ENCODE measurements around the gene ENTREP1.
A peak's percentile ranks its signal among the peaks of the same experiment; 100 is the strongest.
"Not testable (repeated sequence)": the region's sequence is repeated elsewhere in the genome, so short reads cannot be mapped to it uniquely, and the experiment has no call there.

The ENTREP1 gene

DNA sequence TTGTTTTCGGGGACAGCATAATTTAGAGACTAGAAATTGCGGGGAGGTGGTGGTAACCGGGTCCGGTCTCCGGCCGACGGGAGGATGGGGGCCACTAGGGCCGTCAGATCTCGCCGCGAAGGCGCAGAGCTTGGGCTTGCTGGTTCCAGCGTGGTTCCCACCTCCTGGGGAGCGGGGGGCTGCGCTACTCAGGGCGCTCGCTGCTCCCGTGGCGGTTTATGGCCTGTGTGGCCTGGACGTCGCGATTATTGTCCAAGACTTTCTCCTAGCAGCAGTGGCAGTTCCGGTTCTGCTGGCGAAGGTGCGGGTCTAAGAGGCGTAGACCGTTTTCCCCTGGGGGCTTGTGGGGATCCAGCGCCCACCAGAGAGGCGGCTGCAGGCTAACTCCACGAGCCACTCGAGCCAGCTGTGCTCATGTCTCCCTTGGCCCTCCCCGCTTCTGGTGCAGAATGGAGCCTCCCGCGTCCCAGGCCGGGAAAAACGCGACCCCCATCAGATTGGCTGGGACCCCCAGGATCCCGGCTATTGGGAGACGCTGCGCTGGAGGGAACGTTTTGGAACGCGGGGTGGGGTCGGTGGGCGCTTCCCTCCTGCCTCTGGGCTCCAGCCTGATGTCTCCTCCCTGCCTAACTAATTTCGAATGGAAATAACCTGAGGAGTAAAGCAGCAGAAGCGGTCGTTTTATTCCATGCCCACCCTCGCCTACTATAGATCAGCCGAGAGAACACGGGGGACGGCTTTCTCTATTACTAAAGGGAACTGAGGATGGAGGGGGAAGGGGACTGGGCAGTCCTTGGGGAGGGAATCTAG lies 87.1 kb downstream of the ENTREP1 start:
- no peak for DNase-seq (ENCODE audit: low read depth in 2 of 2)

DNA sequence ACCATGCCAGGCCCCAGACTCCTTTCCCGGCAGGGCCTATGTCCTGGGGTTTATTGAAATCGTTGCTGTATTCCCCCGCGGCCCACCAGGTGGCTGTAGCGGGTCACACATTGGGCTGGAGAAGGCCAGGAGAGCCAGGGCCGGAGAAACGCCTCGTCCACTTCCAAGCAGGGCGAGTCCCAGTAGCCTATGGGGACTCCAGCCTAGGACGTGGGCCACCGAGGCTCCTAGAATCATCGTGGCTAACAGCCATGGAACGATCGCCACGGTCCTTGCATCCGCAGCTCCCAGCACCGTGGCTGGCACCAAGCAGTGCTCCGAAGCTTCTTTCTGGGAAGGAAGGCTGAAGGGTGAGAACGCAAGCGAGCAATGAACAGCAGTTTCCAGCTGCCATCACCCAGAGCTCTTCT lies 87.7 kb downstream of the ENTREP1 start:
- DNase-seq (ENCODE audit: low read depth in 2 of 2) = no peak

DNA sequence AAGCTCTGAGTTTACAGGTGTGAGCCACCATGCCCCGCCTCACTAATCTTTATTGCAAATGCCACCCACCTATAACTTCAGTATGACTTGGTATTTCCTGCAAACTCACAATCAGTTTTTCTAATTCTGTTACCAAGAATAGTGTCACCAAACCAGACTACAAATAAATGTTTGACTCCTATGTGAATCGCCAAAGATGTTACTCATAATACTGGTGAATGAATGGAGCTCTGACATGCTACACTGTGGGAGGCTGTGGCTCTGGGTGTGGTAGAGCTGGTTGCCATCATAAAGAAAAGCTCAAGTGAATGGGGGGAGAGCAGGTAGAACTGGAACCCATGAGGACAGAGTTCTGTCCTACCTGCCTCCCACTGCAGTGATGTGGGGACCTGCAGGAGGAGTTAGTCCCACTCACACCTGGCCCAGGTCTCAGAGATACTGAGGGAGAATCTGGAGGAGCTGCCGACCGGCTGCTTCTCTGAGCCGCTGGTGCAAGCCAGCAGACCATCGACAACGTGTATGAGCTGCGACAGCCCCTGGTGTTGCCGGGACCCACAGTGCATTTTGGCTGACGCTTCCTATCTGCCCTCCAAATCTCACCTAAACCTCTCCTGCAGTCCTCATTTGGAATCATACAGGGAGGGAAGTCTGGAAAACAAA lies 95.7 kb downstream of the ENTREP1 start:
- DNase-seq (ENCODE audit: low read depth in 2 of 2) = no peak

DNA sequence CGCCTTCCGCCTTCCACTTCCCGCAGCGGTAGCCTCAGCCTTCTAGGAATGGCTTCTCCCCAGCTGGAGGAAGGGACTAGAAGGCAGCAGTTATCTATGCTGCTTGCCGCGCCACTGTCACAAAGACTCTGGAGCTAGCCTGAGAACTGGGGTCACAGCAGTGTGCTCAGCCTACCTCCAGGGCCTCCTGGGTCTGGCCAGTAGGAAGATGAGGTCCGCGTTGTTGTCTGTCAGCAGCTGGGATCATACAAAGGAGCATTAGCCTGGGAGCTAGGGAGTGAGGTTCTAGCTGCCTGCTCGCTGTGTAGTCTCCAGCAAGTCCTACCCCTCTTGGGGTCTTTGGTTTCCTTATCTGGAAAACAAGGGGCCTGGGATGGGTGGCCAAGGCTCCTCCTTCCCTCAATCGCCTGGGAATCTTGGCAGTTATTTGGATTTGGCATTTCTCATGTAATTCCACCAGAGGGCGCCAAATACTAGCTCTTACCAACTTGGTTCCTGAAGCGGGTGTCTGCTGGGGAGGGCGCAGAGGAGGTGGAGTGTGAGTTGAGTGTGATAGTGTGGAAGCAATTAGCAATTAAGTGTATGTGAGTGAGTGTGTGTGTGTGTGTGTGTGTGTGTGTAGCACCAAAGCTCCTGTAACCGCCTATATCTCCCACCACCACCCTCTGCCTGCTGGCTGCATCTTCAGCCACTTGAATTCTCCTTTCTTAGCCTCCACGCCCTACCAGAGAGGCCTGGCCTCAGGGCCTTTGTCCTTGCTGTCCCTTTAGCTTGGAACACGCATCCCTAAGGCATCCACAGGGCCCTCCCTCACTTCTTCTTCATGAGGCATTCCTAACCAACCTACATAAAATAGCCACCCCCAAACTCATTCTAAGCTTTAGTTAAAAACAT lies 97.1 kb downstream of the ENTREP1 start:
- DNase-seq (ENCODE audit: low read depth in 2 of 2) = peak in 1 of 2 donors; percentile 10

DNA sequence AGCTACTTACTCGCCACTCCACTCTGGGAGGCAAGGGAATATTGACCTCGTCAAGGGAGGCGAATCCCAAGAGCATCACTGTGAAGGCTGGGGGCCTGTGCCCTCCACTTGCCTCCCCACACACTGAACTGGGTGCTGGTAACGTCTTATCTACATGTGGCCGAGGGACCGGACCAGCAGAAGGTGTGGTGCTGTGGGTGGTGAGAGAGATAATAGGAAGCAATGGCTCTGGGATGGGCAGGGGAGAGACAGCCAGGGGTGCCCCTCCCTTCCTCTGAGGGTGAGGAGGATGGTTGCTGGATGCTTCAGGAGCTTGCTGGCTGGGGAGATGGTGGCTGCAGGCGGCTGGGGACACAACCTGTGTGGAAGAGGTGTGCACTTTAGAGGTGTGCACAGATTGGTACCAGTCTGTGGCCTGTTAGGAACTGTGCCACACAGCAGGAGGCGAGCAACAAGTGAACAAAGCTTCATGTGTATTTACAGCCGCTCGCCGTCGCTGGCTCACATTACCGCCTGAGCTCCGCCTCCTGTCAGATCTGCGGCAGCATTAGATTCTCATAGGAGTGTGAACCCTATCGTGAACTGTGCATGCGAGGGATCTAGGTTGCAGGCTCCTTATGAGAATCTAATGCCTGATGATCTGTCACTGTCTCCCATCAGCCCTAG lies 100.3 kb downstream of the ENTREP1 start:
- DNase-seq (ENCODE audit: low read depth in 2 of 2) = no peak

DNA sequence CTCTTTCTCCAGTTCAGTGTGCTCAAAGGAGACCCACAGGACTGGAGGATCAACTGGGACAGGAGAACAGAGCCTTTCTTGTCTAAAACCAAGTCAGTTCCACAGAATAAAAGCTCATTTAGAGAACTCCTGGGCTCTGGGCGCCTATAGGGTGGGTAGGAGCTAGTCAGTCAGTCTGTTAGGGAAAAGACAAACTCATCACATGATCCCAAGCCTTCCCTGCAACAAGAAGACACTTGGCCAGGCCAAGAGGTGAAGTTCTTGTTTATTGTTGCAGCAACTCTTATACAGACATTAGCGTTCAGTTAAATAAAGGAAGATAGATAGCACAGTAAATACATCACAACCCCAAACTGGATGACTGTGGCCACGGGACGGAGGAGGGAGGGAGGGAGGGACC lies 102.3 kb downstream of the ENTREP1 start:
- DNase-seq (ENCODE audit: low read depth in 2 of 2) = no peak

DNA sequence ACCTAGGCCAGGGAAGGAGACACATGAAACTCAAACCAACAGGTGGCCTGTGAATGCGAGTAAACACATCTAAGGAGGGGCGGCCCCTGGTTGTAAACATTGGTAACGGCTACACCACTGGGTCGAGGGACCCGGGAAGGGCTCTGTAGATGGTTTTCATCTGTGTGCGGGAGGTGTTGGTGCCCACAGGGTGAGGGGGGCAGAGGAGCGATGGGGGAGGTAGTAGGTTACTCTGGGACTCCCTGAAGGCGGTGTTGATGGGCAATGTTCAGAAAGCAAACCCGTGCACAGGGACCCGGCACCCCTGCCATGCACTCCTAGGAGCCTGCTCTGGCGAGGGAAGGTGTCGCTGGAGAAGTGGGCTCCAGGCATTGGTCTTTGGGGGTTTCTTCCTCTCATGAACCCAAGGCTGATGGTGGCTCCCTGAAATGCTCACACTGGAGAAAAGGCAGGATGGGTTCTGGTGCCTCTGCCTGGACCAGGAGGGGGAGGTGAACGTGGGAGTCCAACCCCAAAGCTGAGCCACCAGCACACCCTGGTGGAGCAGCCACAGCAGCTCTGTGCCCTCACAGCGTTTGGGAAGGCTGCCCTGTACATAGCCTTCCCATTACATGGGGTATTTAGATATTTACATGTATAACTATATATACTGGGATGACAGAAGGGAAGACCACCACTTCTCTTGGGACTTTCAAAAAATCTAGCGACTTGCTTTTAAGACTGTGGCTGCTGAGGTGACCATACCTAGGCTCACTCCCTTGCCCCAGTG lies 103.2 kb downstream of the ENTREP1 start:
- no peak for DNase-seq (ENCODE audit: low read depth in 2 of 2)

DNA sequence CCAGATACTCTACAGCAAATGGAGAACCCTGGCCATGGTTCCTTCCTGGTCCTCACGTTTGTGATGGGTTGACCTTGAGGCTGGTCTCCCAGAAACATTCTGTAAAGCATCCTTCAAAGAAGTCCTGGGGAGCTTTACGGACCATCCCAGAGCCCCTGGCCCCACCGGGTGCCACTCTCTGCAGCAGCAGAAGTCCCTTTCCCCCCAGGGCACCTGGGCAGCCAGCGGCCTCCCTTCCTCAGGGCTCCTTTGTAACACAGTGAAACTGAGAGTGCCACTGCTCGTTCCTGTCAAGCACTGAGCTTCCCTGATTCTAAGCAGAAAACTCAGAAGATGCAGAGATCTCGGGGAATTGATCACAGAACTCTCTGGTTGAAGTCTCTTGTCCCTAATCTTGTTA lies 104.3 kb downstream of the ENTREP1 start:
- DNase-seq (ENCODE audit: low read depth in 2 of 2) = no peak

DNA sequence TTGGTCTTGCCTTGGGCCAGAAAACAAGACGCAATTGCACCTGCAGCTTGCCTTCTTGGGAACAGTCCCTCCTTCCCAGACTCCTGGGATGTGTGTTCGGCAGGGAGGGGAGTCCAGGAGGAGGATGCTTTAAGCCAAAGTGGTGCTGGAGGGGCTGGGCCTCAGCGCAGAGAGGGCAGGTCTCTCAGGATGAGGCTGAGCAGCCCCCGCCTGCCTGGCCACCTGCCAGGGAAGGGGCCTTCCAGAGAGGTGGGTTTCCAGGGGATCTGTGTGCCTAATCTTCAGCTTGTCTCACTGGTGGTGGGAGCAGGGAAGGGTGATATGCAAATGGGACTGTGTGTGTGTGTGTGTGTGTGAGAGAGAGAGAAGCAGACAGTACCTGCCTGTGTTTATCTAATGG lies 105.2 kb downstream of the ENTREP1 start:
- DNase-seq (ENCODE audit: low read depth in 2 of 2) = no peak

DNA sequence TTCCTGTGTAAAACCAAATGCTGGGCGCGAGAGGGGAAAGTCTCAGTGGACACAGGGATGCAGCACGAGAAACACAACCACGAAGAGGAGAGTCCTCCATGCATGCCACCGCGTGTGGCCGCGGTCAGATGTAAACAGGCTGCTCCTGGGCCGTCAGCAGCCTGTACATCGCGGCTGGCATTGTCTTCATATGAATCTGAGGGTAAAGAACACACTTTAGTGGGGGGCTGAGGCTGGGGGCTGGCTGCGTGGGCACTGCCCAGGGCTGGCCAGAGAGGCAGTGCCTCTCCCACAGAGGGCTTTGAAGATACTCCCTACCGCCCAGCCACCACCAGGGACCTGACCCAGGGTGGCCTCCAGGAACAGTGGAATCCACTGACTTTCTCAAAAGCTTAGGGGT lies 106.2 kb downstream of the ENTREP1 start:
- DNase-seq (ENCODE audit: low read depth in 2 of 2) = no peak

DNA sequence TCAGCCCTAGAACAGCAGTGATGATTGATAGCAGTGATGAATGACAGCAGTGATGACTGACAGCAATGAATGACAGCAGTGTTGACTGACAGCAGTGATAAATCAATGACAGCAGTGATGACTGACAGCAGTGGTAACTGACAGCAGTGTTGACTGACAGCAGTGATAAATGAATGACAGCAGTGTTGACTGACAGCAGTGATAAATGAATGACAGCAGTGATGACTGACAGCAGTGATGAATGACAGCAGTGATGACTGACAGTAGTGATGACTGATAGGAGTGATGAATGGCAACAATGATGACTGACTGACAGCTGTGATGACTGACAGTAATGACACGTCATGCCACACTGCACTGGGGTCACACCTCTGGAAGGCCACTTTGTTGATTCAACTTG lies 106.8 kb downstream of the ENTREP1 start:
- DNase-seq (ENCODE audit: low read depth in 2 of 2) = no peak

DNA sequence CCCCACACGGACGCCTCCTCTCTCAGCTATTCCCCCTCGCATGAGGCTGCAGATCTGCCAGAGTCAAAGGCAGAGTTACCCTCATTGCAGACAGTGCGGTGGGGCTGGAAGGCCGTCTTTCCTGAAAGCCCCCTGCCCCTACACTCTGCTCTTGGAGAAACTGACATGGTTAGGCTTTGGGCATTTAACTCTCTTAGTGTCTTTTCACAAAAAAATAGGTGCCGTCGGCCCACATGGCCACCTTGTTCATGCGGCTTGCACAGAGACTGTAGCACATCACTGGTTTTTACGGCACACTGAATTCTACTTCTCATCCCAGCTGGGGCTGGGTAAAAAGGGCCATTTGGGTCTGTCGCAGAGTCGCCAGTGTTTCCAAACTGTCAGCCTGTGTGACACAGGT lies 107.6 kb downstream of the ENTREP1 start:
- no peak for DNase-seq (ENCODE audit: low read depth in 2 of 2)

DNA sequence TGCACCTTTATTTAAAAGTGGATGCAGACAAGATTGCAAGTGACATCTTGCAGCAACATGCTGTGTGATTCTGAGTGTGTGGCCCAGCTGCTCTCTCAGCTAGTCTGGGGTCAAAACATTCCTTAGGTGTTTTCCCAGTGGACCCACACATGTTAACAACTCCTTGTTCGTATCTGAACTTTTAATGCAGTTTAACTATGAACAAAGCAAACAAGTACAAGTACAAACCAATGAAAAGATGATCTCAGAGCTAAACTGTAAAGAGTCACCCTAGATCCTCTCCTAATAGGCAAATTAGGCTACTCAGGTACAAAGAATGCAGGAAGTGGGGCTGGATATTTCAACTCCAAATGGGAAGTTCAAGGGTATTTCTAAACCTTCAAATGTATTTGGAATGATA lies 108.4 kb downstream of the ENTREP1 start:
- no peak for DNase-seq (ENCODE audit: low read depth in 2 of 2)

DNA sequence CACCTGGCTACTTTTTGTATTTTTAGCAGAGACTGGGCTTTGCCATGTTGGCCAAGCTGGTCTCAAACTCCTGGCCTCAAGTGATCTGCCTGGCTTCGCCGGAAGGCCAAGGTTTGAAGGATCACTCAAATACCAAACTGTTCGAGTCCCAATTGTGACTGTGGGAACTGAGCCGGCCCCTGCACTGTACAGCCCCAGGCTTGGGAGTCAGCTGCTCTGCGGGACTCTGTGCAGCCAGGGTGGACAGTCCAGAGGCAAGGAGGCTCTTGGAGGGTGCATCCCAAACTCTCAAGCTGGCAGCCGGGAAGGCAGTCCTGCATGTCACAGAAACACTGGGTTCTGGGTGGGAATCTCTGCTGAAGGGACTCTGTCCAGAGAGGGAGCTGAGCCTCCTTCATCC lies 109.0 kb downstream of the ENTREP1 start:
- DNase-seq (ENCODE audit: low read depth in 2 of 2) = no peak

DNA sequence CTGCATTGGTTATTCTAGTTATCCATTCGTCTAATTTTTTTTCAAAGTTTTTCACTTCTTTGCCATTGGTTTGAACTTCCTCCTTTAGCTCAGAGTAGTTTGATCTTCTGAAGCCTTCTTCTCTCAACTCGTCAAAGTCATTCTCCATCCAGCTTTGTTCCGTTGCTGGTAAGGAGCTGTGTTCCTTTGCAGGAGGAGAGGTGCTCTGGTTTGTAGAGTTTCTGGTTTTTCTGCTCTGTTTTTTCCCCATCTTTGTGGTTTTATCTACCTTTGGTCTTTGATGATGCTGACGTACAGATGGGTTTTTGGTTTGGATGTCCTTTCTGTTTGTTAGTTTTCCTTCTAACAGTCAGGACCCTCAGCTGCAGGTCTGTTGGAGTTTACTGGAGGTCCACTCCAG lies 114.6 kb downstream of the ENTREP1 start:
- not testable (repeated sequence) for DNase-seq (ENCODE audit: low read depth in 2 of 2)

DNA sequence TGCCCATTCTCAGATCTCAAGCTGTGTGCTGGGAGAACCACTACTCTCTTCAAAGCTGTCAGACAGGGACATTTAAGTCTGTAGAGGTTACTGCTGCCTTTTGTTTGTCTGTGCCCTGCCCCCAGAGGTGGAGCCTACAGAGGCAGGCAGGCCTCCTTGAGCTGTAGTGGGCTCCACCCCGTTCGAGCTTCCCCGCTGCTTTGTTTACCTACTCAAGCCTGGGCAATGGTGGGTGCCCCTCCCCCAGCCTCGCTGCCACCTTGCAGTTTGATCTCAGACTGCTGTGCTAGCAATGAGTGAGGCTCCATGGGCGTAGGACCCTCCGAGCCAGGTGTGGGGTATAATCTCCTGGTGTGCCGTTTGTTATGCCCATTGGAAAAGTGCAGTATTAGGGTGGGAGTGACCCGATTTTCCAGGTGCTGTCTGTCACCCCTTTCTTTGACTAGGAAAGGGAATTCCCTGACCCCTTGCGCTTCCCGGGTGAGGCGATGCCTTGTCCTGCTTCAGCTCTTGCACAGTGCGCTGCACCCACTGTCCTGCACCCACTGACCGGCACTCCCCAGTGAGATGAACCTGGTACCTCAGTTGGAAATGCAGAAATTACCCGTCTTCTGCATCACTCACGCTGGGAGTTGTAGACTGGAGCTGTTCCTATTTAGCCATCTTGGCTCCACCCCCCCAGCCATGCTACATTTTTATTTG lies 115.4 kb downstream of the ENTREP1 start:
- not testable (repeated sequence) for DNase-seq (ENCODE audit: low read depth in 2 of 2)
